ENCODE results near the gene BCAS3. TPM values are rescaled to one million over a fixed set of nuclear protein-coding genes. Genes with fewer than 3 reads are reported as not detected.

BCAS3 gene
- total RNA-seq, 2 experiments from 2014 or later: 13.4 to 14.5 TPM

- intact Hi-C loops (cut with micrococcal nuclease; ENCODE audit: unreplicated experiment): no loop called here
- no peak for DNase-seq (ENCODE audit: low spot score)
- H2AFZ ChIP-seq (ENCODE audit: low read length): no peak overlapping the region
- H3K27ac ChIP-seq (ENCODE audit: low read depth, low read length, poor library complexity, severe bottlenecking): no peak overlapping the region
- H3K36me3 ChIP-seq (ENCODE audit: insufficient read depth, low read length): peaks cover 59% of the 10 kb centered on the region
- BruUV-seq (replicated peaks): no TSS peak
- CTCF ChIA-PET (ENCODE audit: unreplicated experiment): no interaction called here
- no peak for TF ChIP-seq EZH2phosphoT487 (IDR thresholded peaks at IDR 0.05; ENCODE audit: borderline replicate concordance, low read depth, low read length)
- no peak for TF ChIP-seq CTCF (conservative IDR thresholded peaks at IDR 0.05; ENCODE audit: low read length)
- 0 out of 2 replicates have a peak, but pooled peaks cover 9% of the 10 kb centered on the region for H4K20me1 ChIP-seq (ENCODE audit: insufficient read depth, low read length)
- no peaks in the 10 kb centered on the region for H3K9me2 ChIP-seq (ENCODE audit: insufficient read depth, low read length)
- H3K4me3 ChIP-seq (ENCODE audit: low read depth, low read length, poor library complexity, severe bottlenecking): no peak overlapping the region
- H3K4me2 ChIP-seq (ENCODE audit: low read length): no peak overlapping the region; the same call in 1 of the 2 replicates
- peaks cover 19% of the 10 kb centered on the region for H3K4me1 ChIP-seq (ENCODE audit: insufficient read depth, low read length, poor library complexity, severe bottlenecking)
- H3K9me3 ChIP-seq (ENCODE audit: low read length): no peaks in the 10 kb centered on the region
- peaks cover 26% of the 10 kb centered on the region for H3K79me2 ChIP-seq (ENCODE audit: insufficient read depth, low read depth, low read length)
- POLR2A ChIA-PET: interaction anchor here (0.6 kb wide), 1 partner anchor 225 kb away, joined by 5 read pairs; no protein-coding TSS in a partner anchor
Observed at GRCh38 chr17:60653569-60653968, 24.1 kb upstream of the BCAS3 start.

GRCh38 chr17:60656499-60656898 is 21.2 kb upstream of the BCAS3 start:
- no peak overlapping the region for H3K4me3 ChIP-seq (ENCODE audit: low read depth, low read length, poor library complexity, severe bottlenecking)
- H3K9me2 ChIP-seq (ENCODE audit: insufficient read depth, low read length): no peaks in the 10 kb centered on the region
- no peak overlapping the region for H3K27ac ChIP-seq (ENCODE audit: low read depth, low read length, poor library complexity, severe bottlenecking)
- 0 out of 2 replicates have a peak, but pooled peaks cover 9% of the 10 kb centered on the region for H4K20me1 ChIP-seq (ENCODE audit: insufficient read depth, low read length)
- no TSS peak for BruUV-seq (replicated peaks)
- H3K9me3 ChIP-seq (ENCODE audit: low read length): no peaks in the 10 kb centered on the region
- peaks cover 38% of the 10 kb centered on the region for H3K36me3 ChIP-seq (ENCODE audit: insufficient read depth, low read length)
- TF ChIP-seq CTCF (conservative IDR thresholded peaks at IDR 0.05; ENCODE audit: low read length) (no peak), EZH2phosphoT487 (IDR thresholded peaks at IDR 0.05; ENCODE audit: borderline replicate concordance, low read depth, low read length) (no peak)
- CTCF ChIA-PET (ENCODE audit: unreplicated experiment): no interaction called here
- peaks cover 19% of the 10 kb centered on the region for H3K4me1 ChIP-seq (ENCODE audit: insufficient read depth, low read length, poor library complexity, severe bottlenecking)
- POLR2A ChIA-PET: no interaction called here
- DNase-seq (ENCODE audit: low spot score): no peak
- H3K79me2 ChIP-seq (ENCODE audit: insufficient read depth, low read depth, low read length): peaks cover 26% of the 10 kb centered on the region
- H2AFZ ChIP-seq (ENCODE audit: low read length): no peak overlapping the region
- intact Hi-C loops (cut with micrococcal nuclease; ENCODE audit: unreplicated experiment): no loop called here
- H3K4me2 ChIP-seq (ENCODE audit: low read length): no peak overlapping the region

- Histone ChIP-seq H3K4me3 (ENCODE audit: low read depth, low read length, poor library complexity, severe bottlenecking) (no peak overlapping the region), H4K20me1 (ENCODE audit: insufficient read depth, low read length) (no peaks in the 10 kb centered on the region), H2AFZ (ENCODE audit: low read length) (no peak overlapping the region), H3K79me2 (ENCODE audit: insufficient read depth, low read depth, low read length) (peaks cover 7% of the 10 kb centered on the region; the same call in 1 of the 2 replicates), H3K9me2 (ENCODE audit: insufficient read depth, low read length) (no peaks in the 10 kb centered on the region), H3K27ac (ENCODE audit: low read depth, low read length, poor library complexity, severe bottlenecking) (no peak overlapping the region), H3K9me3 (ENCODE audit: low read length) (no peaks in the 10 kb centered on the region), H3K4me2 (ENCODE audit: low read length) (no peak overlapping the region), H3K4me1 (ENCODE audit: insufficient read depth, low read length, poor library complexity, severe bottlenecking) (no peaks in the 10 kb centered on the region), H3K36me3 (ENCODE audit: insufficient read depth, low read length) (peaks cover 42% of the 10 kb centered on the region)
- no peak for DNase-seq (ENCODE audit: low spot score)
- intact Hi-C loops (cut with micrococcal nuclease; ENCODE audit: unreplicated experiment): no loop called here
- ChIA-PET CTCF (ENCODE audit: unreplicated experiment) (no interaction called here), POLR2A (interaction anchor here (0.7 kb wide), 1 partner anchor 301 kb away, joined by 3 read pairs; no protein-coding TSS in a partner anchor)
- no TSS peak for BruUV-seq (replicated peaks)
- TF ChIP-seq EZH2phosphoT487 (IDR thresholded peaks at IDR 0.05; ENCODE audit: borderline replicate concordance, low read depth, low read length) (no peak), CTCF (conservative IDR thresholded peaks at IDR 0.05; ENCODE audit: low read length) (no peak)
Observed at GRCh38 chr17:60659156-60659555, 18.5 kb upstream of the BCAS3 start.
